ENCODE results near the gene FIBCD1.

FIBCD1 gene

DNA sequence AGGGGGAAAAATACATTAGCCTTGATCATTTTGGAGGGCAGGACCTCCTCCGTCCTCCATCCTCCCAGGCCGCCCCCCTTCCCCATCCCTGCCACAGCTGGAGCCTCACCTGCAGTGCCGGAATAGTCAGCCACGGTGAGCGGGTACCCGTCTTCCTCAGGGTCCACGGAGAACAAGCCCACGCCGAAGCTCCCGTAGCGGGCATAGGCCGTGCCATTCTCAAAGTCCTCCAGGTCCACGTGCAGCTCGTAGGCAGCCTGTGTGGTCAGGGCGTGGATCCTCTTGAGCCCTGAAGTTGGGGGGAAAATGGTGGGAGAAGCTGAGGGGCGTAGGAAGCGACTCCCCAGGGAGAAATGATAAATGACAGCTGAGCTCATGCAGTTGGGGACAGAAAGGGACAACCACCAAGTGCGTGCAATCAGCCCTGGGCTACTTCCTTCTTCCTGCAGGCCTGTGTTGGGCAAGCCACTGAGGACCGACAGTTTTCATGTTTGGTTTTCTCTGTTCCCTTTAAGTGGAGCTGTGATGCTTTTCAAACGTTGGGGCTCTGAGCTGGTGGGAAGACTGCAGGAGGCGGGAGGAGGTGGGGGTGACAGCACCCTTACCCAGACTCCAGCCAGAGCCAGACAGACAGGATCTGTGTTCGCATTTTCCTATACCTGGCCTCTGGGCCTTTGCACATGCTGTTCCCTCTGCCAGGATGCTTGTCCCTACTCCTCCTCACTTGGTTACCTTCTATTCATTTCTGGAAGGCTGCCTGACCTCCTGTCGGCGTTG, 33.7 kb downstream of the FIBCD1 start:
- no peak for TF ChIP-seq ZFX (IDR thresholded peaks at IDR 0.05)
- H3K27ac ChIP-seq, result no peak overlapping the region

DNA sequence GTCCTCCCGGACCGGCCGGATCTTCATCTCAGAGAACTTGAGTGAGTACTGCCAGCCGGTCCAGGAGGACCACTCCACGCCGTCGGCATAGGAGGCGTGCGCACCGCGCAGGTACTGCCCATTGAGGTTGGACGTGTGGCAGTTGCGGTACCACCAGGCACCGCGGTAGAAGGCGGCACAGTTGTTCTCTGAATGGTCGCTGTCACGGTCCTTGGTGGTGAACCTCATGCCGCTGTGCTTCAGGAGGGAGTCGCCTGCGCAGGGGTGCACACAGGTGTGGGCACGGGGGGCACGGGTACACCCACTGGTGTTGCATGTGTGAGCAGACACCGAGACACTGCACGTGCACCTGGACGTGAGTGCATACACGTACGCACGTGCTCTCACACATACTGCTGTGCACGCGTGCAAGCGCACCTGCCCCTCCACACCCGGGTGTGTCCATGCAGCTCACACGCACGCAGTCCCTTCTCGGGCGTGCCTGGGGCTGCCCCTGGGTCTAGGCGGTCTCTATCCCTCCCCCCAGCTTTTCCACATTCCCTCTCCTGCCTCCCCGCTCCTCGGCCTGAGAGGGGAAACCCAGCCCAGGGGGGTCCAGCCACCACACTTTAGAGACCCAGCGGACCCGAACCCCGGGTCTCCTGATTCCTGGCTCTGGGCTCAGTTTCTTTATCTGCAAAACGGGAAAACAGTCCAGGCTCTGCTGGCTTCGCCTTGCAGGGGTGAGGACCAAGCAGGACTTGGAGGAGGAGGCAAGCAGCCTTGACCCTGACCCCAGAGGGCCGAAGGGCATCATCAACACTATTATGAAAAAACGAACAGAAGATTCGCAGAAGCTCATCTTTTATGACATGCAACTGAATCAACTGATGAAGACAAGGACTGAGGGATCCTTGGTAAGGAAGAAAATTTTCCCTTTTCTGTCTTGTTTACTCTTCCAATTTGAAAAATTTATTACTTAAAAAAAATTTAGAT, 34.7 kb downstream of the FIBCD1 start:
- TF ChIP-seq ZFX (IDR thresholded peaks at IDR 0.05), result no peak
- TF ChIP-seq, protein P1, sequence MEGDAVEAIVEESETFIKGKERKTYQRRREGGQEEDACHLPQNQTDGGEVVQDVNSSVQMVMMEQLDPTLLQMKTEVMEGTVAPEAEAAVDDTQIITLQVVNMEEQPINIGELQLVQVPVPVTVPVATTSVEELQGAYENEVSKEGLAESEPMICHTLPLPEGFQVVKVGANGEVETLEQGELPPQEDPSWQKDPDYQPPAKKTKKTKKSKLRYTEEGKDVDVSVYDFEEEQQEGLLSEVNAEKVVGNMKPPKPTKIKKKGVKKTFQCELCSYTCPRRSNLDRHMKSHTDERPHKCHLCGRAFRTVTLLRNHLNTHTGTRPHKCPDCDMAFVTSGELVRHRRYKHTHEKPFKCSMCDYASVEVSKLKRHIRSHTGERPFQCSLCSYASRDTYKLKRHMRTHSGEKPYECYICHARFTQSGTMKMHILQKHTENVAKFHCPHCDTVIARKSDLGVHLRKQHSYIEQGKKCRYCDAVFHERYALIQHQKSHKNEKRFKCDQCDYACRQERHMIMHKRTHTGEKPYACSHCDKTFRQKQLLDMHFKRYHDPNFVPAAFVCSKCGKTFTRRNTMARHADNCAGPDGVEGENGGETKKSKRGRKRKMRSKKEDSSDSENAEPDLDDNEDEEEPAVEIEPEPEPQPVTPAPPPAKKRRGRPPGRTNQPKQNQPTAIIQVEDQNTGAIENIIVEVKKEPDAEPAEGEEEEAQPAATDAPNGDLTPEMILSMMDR (conservative IDR thresholded peaks at IDR 0.05), result no peak
- H3K27ac ChIP-seq, result no peak overlapping the region

DNA sequence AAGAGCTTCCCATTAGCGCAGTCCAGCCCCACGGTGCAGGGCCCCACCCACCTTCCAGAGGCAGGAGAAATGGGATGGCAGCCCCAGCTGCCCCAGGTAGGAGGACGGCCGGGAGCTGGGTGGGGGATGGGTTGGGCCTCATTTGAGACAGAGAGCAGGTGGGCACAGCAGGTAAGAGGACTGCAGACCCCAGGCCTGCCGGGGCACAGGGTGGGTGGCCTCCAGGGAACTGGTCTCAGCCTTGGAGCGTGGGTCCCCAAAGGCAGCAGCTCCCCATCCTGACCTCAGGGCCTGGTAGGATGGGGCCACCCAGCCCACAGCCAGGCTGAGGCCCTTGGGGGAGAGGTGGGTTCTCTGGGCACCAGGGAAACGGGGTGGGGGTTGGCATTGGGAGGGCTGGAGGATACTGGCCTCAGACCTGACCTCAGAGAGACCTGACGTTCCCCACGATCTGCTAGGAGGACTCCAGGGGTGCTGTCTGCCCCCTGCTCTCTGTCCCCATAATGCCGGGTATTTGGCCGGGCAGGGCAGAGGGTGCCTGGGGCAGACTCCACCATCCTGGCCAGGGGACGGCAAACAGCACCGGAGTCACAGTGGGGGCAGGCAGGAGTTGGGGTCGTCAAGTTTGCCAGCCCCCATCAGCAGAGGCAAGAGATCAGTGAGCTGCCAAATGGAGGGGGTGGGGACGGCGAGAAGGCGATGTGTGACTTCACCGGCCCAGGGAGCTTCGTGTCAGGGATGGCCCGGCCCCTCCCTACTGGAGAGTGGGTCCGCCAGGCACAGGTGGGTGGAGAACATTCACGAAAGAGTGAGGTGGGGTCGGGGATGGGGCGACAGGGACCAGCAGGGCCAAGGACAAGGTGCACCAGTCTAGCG, 35.6 kb downstream of the FIBCD1 start:
- no peak overlapping the region for H3K27ac ChIP-seq
- no peak for TF ChIP-seq ZFX (IDR thresholded peaks at IDR 0.05)
- TF ChIP-seq, protein P1 (conservative IDR thresholded peaks at IDR 0.05), result no peak

DNA sequence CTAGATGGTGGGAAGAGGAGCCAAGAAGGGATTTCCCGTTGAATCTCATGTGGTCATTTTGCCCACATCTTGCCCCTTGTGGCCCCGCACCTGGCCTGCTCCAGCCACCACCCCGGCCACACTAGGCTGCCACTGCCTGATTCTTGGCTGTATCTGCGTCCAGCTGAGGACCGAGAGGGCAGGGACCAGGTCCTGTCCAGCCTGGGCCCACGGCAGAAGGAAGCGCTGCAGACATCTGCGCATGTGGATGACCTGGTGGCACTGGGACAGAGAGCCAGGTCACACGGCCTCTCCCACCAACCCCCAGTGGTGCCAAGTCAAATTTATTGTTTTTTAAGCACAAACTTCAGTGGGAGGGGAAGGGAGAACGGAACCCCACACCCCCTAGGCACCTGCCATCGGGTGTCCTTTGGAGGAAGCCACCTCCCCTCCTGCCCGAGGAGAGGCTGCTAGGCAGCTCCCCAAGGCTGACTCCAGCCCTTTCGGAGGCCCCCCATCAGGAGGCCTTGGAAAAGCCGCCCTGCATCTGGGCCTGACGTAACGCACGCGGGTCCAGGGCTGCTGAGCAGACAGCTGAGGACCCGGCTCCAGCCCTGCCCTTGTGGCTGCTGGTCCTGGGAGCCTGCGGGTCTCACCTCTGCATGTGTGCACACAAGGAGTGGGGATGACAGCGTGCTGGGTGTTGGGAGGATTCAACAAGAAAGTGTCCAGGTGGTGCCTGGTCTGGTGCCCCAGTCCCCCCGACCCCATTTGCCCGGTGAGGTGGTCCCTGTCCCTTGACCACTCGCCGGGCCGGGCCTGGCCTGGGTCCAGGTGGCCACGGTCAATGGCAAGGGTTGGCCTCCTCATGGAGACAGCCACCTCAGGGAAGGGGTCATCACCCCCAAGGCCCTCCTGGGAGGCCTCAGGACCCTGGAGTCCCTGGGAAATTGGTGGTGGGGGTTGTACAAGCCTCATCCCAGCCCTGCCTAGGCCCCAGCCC, 36.6 kb downstream of the FIBCD1 start:
- TF ChIP-seq, protein P1 (conservative IDR thresholded peaks at IDR 0.05), result no peak
- no peak for TF ChIP-seq ZFX (IDR thresholded peaks at IDR 0.05)
- no peak overlapping the region for H3K27ac ChIP-seq

DNA sequence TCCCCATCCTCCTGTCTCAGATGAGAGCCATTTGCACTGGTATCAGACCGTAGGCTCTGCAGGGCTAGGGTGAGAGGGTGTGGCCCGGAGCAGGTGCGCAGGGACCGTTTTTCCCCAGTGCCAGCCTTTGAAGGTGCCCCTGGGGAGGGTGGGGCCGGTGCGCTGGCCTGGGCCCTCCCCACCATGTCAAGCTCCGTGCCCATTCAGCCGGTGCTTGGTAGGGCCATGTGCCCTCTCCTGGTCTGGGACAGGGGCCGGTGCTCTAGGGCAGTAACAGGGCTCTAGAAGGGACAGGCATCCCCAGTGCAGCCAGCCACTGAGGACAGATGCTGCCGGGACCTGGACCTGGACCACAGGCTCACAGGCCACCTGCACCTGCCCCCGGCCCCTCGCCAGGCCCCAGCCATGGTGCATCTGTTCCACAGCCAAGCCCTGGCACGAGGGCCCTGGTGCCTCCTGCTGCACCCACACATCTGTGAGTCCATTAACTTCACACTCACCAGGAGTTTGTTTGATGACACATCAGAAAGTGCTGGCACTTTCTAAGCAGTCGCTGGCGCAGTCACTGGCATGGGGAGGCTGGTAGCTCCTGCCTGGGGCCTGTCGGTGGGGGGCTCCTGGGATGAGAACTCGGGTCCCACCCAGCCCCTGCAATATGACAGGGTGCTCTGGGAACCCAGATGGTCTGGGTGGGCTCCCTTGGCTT, 37.4 kb downstream of the FIBCD1 start:
- H3K27ac ChIP-seq, result no peak overlapping the region
- TF ChIP-seq ZFX (IDR thresholded peaks at IDR 0.05), result no peak
- TF ChIP-seq, protein P1 (conservative IDR thresholded peaks at IDR 0.05), result no peak

DNA sequence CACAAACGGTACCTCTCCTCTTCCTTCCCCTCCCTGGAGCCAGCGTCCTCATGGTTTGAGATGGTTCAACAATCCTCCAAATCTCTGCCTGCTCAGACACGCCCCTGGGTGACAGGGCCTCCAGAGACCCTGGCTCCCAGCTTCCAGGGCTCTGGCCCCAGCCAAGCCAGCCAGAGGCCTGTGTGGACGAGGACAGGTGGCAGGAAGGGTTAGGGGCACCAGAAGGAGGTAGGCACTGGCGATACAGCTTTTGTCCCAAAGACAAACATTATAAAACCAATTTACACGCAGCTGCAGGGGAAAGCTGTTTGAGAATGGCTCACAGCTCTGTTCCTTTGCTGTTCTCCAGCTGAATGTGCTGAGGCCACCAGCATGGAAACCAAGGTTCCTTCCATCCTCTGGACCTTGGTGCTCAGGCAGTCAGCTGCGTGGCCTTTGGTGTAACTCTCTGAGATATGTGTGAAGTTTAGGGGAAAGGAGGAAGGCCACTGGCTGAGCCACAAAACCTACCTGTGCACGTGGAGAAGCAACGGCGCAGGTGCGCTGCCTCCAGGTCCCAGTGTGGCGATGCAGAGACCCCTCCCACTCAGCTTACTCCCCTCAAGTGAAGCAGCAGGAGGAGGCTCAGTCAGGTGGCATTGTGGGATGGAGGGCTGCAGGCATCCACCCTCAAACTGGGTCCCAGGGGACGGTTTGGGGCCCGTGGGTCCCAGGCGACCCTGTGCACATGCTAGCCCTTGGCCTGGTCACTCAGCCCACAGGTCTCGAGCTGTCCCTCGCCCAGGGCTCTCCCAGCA, 38.1 kb downstream of the FIBCD1 start:
- no peak overlapping the region for H3K27ac ChIP-seq
- TF ChIP-seq, protein P1 (conservative IDR thresholded peaks at IDR 0.05), result no peak
- TF ChIP-seq ZFX (IDR thresholded peaks at IDR 0.05), result no peak

Data from C4-2B (cell line).